ENCODE data around the gene OGDHL. TPM values are rescaled to one million over a fixed set of nuclear protein-coding genes. Genes with fewer than 3 reads are reported as not detected.

Gene OGDHL
- total RNA-seq, 1 experiment from 2014 or later, result 4.1 TPM

DNA sequence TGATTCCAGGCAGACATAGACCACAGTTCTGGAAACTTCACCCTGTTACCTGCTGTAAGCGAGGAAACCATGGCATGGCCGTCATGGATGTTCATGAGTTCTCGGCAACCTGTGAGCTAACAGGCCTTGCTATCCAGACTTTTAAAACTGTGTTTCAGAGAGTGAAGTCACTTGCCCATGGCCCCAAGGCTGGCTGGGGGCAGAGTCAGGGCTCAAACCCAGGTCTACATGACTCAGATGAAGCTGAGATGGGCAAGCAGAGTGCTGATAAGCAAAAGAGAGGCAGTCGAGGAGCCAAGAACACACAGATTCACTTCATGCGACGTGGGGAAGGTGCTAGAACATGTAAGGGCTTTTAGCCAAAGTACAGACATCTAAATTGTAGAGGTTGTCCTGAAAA is 51.2 kb downstream of the OGDHL start:
- DNase-seq (ENCODE audit: low read depth), result no peak
- in situ Hi-C loops (cut with HindIII; ENCODE audit: low pct_unique_long_range_greater_than_20kb, low sequenced_read_pairs), result no loop called here

DNA sequence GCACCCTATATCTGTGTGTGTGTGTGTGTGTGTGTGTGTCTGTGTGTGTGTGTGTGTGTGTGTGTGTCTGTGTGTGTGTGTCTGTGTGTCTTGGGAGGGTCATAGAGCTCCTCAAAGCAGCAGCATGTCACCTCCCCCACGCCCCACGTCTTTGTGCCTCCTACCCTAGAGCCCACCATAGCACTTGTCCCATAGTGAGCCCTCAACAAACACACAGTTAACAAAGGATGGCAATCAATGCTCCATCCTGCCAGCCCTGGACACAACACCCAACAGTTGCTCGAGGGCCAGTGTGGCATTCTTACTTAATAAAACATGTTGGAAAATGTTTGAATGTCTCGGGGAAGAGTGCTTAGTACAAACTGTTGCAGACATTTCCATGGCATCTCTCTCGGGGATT is 52.2 kb downstream of the OGDHL start:
- DNase-seq (ENCODE audit: low read depth), result no peak
- in situ Hi-C loops (cut with HindIII; ENCODE audit: low pct_unique_long_range_greater_than_20kb, low sequenced_read_pairs), result no loop called here

DNA sequence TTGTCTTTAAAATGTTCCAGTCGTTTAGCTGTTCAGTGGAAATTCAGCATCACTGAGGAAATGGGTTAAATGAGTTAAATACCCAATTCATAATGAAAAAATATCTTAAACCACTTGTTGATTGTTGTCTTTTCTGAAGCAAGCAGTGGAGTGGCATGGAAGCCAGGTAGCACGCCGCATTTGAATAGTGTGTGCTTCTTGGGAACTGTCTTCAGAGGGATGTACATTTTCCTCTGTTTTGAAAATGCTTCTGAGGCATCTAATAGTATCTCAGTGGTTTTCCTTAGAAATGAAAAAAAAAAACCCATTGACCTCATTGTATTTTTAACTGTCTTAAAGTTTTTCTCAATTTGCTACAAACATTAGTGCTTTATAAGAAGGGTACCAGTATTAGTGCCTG is 54.5 kb downstream of the OGDHL start:
- in situ Hi-C loops (cut with HindIII; ENCODE audit: low pct_unique_long_range_greater_than_20kb, low sequenced_read_pairs), result no loop called here

DNA sequence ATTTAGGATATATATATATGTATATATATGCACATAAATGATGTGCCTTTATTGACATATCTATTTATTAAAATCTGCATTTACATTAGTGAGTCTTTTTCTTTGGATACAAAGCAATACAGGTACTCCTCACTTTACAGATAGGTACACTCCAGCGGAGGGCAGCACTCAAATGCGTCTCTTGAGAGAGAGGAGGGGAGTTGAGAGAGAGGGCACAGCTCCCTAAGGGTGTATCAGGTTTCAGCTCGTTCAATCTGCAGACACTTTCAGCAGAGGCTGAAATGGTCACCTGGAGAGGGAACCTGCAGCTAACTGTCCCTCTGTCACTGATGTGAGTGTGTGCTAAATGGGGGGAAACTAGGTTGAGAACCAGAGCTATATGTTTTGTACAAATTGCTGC is 61.1 kb downstream of the OGDHL start:
- in situ Hi-C loops (cut with HindIII; ENCODE audit: low pct_unique_long_range_greater_than_20kb, low sequenced_read_pairs), result no loop called here
- peak; percentile 6 for DNase-seq (ENCODE audit: low read depth)

More for the DNA sequence above, 54.5 kb downstream of the OGDHL start:
- no peak for DNase-seq (ENCODE audit: low read depth)

DNA sequence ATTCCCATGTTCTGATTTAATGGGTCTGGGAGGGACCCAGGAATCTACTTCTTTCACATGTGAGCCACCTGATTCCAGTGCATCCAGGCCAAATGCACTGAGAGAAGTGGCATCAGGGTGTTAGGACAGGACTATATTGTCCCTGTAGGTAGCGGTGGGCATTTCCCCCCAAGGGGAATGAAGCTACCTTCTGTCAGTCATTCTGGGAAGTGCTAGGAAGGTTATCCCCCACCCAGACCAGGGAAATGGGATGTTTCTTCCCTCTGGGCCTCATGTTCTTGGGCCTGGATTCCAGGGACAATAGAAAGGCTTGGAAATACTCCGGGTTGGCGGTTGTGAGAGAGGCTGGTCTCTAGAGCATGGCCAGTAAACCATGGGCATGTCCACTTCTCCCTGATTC is 61.9 kb downstream of the OGDHL start:
- in situ Hi-C loops (cut with HindIII; ENCODE audit: low pct_unique_long_range_greater_than_20kb, low sequenced_read_pairs), result no loop called here
- no peak for DNase-seq (ENCODE audit: low read depth)

DNA sequence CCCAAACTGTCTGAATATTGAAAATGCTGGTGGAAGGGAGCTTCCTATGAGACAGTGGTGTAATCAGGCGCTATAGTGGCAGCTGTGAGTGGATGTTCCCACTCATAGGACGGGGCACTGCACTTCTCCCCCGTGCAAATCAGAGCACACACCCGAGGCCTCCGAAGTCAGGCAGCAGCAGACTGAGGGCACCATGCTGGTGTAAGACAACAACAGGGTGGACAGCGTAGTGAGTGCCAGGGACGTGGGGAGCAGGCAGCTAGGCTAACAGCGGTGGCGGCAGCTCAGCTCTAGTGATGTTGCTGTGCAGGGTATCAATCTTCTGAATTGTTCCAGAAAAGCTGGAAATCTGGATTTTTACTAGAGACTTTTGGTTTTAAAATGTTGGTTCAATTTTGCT is 63.4 kb downstream of the OGDHL start:
- in situ Hi-C loops (cut with HindIII; ENCODE audit: low pct_unique_long_range_greater_than_20kb, low sequenced_read_pairs), result no loop called here

DNA sequence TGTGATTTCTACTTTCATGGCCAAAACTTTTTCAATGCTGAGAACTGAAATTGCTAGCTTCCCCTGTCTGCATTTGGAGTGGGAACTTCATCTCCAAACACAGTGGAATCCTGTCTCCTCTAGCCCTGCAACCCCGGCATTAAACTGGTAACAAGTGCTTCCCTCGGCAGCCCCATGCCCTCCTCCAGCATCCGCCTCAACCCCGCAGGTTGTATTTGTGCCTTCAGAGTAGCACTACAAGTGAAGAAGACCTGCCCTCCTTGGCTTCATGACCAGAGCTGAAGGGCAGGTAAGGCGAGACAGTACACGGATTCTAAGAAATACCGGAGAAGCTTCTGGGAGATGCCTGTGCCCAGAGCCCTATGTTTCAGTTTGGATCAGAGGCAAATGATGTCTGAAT is 65.8 kb downstream of the OGDHL start:
- in situ Hi-C loops (cut with HindIII; ENCODE audit: low pct_unique_long_range_greater_than_20kb, low sequenced_read_pairs), result no loop called here
- no peak for DNase-seq (ENCODE audit: low read depth)

More for the DNA sequence above, 63.4 kb downstream of the OGDHL start:
- DNase-seq (ENCODE audit: low read depth), result no peak

DNA sequence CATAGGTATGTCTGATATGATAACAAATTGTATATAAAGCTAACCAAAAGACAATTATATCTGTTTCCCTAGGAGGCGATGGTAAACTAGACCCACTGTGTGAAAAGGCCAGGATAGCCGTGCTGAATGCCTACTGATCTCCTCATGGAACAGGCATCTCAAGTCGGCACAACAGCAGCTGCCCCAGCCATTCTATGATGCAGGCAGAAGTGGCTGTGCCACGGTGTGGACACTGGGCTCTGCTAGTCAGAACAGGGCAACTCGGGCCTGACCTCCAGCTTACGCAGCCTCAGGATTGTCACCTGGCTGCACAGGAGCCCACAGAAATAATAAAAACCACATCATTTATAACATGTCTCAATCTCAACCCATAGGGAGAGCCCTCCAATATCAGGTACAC is 67.7 kb downstream of the OGDHL start:
- in situ Hi-C loops (cut with HindIII; ENCODE audit: low pct_unique_long_range_greater_than_20kb, low sequenced_read_pairs), result no loop called here
- no peak for DNase-seq (ENCODE audit: low read depth)

DNA sequence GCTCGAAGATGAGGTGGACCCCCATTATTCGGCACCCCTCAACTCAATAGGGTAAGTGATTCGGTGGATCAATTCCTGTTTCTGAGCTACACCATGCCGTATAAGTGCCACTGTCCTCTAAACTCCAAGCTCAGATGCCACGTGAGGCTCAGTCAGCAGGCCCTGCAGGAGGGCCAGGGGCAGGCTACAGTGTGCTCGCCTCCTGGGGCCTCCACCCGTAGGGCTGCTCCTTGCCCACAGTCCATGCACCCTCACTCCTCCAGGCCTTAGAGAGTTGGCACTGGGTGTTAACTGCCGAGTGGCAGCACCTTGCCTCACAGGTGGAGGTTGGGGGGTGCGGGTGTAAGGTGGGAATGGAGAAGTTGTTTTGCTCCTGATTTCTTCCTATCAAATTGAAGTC is 70.5 kb downstream of the OGDHL start:
- no peak for DNase-seq (ENCODE audit: low read depth)
- in situ Hi-C loops (cut with HindIII; ENCODE audit: low pct_unique_long_range_greater_than_20kb, low sequenced_read_pairs), result no loop called here

DNA sequence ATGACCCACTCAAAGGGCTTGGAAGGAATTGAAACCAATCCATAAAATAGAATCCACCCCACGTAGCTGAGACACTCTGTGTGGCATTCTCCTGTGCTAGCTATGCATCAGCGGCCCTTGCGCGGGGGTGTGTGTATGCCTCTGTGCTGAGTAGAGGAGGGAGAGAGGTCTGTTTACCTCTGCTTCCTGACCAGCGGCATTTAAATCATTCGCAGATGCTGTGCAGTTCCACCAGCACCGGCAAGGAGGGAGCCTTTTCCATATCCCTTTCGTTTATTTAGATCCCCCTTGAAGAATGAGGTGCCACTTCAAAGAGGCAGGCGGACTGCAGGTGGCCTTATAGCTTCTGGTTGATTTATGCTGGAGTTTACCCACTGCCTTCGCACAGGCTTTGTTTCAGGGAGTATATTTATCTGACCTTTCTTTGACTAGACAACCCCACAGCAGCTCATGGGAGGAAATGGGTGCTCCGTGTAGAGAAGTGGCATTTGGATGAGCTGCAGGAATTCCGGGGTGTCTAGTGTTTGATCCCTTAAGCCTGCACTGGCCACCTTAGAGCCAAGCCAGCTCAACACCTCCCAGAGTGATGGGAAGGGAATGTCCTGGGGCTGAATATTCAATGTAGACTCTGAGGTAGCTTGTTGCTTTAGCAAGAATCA is 71.3 kb downstream of the OGDHL start:
- in situ Hi-C loops (cut with HindIII; ENCODE audit: low pct_unique_long_range_greater_than_20kb, low sequenced_read_pairs), result no loop called here
- DNase-seq (ENCODE audit: low read depth), result no peak

DNA sequence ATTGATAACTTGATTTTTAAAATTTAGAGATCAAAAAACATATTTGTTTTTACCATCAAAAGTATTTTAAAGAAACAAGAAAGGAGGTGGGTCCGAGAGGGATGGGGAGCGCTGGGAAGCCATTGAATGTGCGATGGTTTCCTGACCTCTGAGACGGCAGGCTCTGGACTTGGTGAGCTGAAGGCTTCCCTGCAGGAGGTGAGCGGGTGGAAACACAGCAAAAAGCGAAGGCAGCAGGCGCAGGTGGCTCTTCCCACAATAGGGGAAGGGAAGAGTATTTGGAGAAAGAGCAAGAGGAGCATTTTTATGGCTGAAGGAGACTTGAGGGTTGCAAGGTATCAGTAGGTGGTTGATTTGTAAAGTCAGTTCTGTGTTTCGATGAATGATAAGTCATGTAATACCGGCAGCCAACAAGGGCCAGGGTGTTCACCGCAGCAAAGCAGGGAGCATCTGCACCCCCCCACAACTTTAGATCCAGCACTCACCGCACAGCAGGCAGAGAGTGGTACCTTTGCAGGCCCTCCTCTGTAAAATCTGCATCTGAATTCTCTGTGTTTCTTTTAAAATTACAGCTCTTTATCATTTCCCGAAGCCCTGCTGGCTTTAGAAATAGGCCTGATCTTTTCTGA is 72.1 kb downstream of the OGDHL start:
- DNase-seq (ENCODE audit: low read depth), result no peak
- in situ Hi-C loops (cut with HindIII; ENCODE audit: low pct_unique_long_range_greater_than_20kb, low sequenced_read_pairs), result no loop called here

DNA sequence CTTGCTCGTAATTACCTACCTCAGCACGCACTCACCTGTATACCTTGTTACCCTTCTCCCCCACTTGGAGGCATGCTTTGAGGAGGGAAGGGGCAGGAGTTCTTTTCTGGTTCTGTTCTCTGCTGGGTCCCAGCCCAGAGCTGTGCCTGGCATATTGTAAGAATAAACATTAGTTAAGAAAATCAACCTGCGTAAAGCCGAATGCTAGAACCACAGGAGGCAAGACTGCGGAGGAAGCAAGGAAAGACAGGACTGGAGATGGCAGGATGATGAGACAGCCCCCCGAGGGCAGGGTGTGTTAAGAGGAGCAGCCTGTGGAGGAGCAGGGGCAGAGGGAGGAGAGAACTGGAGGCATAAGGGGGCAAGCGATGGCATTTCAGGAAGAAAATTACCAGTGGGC is 73.2 kb downstream of the OGDHL start:
- in situ Hi-C loops (cut with HindIII; ENCODE audit: low pct_unique_long_range_greater_than_20kb, low sequenced_read_pairs), result no loop called here
- no peak for DNase-seq (ENCODE audit: low read depth)

DNA sequence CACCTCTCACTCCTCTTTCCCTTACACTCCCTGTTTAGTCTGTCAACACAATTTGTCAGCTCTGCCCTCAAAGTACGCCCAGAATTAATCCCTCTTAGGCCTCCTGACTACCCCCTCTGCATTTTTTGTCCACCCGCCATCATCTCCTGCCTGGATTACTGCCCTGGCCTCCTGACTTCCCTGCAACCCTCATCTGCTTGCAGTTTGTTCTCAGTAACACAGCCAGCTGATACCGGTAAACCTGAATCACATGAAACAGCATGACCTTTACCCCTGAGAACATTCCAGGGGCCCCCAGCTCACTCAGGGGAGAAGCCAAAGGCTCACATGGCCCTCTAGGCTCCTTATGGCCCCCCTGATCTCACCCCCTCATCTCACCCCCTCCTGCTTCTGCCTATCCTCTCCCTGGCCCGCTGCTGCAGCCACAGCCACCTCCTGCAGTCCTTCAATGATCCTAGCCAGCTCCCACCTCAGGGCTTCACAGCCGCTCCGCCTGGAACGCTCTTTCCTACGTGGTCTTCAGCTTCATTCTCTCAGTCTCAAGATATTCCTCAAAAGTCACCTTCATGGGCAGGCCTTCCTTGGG is 73.8 kb downstream of the OGDHL start:
- in situ Hi-C loops (cut with HindIII; ENCODE audit: low pct_unique_long_range_greater_than_20kb, low sequenced_read_pairs), result no loop called here
- DNase-seq (ENCODE audit: low read depth), result no peak

DNA sequence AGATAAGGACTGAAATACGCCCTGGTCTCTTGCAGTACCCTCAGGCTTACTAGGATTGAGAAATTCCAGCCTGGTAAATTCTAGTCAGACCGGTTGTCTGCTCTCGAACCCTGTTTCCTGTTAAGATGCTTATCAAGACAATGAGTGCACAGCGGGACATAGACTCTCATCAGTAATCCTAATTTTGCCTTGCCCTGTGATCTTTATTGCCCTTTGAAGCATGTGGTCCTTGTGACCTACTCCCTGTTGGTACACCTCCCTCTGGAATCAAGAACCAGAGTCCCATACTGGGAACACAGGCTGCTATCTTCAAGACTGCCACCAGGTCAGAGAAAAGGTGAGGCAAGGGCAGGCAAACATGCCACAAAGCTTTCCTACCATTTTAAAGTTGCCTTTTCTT is 75.5 kb downstream of the OGDHL start:
- no peak for DNase-seq (ENCODE audit: low read depth)
- in situ Hi-C loops (cut with HindIII; ENCODE audit: low pct_unique_long_range_greater_than_20kb, low sequenced_read_pairs), result no loop called here

Other genes starting within 250 kb of the OGDHL start
- gene ERCC6, start 223.2 kb downstream of the OGDHL start, total RNA-seq (2014; rRNA removed; shearing (Covaris generic); ENCODE audit: low replicate concordance), result 4.3 and 43.1 TPM in 2 replicates
- not detected in 2 replicates for gene SLC18A3, start 152.0 kb downstream of the OGDHL start, total RNA-seq (2014; rRNA removed; shearing (Covaris generic); ENCODE audit: low replicate concordance)
- not detected in 2 replicates for gene CHAT, start 148.3 kb downstream of the OGDHL start, total RNA-seq (2014; rRNA removed; shearing (Covaris generic); ENCODE audit: low replicate concordance)
- not detected in 2 replicates for gene C10orf53, start 82.7 kb downstream of the OGDHL start, total RNA-seq (2014; rRNA removed; shearing (Covaris generic); ENCODE audit: low replicate concordance)
- 19.5 and 27.3 TPM in 2 replicates for gene PARG, start 179.7 kb upstream of the OGDHL start, total RNA-seq (2014; rRNA removed; shearing (Covaris generic); ENCODE audit: low replicate concordance)
- 2.8 and 5.2 TPM in 2 replicates for gene TIMM23B, start 179.7 kb upstream of the OGDHL start, total RNA-seq (2014; rRNA removed; shearing (Covaris generic); ENCODE audit: low replicate concordance)
- gene AGAP6, start 226.1 kb upstream of the OGDHL start, total RNA-seq (2014; rRNA removed; shearing (Covaris generic); ENCODE audit: low replicate concordance), result 0.84 and 1.0 TPM in 2 replicates

All from Caki2 (cell line).